Hypothalamus (tissue), 51 donors: Measurements from ENCODE around the gene ARL14.

ENCODE experiments used
- DNase-seq, 51 donors: peaks; one replicate each; lab custom pipeline; 2025; lab: John Stamatoyannopoulos, UW

ARL14 gene

DNA sequence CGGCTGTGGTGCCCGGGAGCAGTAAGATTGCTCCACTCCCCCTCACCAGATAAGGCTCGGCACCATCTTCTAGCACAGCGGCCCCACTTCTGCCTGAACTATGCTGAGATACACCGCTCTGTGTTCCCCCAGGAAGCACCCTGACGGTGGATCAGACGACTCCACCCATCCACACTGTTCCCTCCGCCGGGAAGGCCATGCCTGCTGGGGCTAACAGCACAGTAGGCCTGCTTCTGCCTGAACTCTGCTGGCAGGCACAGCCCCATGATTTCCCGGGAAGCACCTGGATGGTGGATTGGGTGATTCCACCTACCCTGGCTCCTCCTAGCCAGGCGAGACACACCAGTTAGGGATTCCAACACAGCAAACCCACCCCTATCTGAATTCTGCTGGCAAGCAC lies 42.8 kb downstream of the ARL14 start:
- DNase-seq = no peak

DNA sequence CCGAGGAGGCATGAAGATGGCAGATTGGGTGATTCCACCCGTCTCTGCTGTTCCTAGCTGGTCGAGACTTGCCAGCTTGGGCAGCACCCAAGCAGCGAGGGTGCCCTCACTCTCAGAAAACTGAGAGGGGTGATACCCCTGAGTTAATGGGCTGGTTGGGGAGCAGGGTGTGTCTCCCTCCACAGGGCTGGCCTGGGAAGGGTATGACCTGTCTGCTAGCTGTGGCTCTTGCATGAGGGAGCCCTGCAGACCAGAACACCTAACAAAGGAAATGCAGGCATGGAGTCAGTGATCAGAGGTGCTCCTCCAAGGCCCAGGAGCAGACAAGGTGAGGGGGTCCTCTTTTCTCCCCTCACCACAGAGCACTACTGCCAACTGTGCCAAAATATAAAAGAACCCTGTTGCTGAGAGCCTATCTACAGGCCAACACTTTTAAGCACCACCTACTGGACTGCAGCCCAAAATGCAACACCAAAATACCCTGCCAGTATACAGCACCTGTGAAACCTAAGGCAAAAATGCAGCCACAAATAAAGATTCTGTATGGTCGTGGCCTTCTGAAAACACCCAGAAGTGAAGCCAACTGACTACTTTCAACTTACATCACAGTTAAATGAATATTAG lies 43.3 kb downstream of the ARL14 start:
- DNase-seq = no peak

GRCh38 chr3:160722331-160722730 lies 45.4 kb downstream of the ARL14 start:
- DNase-seq = no peak

DNA sequence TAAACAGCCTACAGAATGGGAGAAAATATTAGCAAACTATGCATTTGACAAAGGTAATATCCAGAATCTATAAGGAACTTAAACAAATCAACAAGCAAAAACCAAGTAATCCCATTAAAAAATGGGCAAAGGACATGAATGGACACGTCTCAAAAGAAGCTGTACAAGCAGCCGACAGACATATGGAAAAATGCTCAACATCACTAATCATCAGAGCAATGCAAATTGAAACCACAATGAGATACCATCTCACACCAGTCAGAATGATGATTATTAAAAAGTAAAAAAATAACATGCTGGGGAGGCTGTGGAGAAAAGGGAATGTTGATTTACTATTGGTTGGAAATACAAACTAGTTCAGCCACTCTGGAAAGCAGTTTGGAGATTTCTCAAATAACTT lies 48.4 kb downstream of the ARL14 start:
- DNase-seq = no peak
